ENCODE data around the gene B3GNT7.

B3GNT7 gene

DNA sequence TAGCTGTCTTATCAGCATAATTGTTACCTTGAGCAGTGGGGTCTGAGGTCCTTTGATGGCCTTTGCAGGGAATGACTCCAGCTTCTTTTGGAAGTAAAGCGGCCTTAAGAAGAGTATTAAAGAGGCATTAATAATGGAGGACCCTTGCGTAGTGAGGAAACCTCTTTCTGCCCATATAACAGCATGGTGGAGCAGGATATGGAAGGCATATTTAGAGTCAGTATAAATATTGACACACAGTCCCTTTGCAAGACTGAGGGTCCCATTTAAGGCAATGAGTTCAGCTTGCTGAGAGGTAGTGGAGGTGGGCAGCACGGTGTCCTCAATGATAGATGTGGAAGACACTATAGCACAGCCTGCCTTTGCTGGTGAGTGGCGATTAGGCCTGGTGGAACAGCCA, 36.1 kb downstream of the B3GNT7 start:
- no peak for DNase-seq

DNA sequence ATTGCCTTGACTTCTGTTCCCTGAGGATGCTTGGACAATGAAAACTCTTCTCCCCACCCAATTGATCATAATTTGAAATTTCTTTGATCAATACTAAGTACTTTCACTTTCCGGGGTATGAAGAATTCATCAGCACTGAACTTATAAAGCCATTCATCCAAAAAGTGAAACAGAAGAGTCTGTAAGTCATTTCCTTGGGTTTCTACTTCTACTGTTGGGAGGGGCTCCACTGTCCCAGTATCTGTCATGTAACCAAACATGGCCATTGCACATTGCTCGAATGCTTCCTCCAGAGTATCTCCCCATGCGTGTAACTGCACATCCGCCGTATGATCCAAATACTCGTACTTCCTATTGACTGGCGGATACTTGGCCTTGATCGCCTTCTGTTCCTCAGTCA, 38.5 kb downstream of the B3GNT7 start:
- no peak for DNase-seq

DNA sequence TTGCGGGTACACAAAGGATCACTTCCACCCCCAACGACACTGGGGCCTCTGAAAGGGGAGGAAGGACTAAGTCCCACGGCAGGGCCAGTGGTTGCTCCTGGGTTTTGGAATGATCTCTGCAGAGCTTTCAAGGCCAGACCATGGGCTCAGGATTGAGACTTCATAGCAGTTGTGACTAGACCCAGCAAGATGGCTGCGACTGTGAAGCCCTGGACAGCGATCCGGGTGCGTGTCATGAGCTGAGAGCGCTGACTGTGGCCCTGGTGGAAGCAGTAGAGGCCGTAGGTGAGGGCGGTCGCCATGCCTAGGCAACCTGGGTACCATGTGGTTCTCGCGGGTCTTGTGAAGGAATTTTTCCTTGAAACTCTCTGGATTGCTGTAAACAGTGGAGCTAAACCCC, 41.4 kb downstream of the B3GNT7 start:
- no peak for DNase-seq

DNA sequence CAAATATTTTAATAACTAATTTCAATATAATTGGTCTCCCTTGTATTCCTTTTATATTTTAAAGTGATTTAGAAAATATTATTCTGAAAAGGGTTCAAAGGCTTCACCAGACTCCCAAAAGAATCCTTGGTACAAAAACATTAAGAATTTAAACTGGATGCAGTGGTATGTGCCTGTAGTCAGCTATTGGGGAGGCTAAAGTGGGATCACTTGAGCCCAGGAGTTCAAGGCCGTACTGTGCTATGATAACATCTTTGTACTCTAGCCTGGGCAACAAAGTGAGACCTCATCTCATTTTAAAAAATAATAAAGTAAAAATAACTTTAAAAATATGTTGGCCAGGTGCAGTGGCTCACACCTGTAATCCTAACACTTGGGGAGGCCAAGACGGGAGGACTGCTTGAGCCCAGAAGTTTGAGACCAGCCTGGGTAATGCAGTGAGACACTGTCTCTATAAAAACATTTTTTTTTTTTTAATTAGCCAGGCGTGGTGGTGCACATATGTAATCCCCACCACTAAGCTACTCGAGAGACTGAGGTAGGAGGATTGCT, 54.1 kb downstream of the B3GNT7 start:
- no peak for DNase-seq

DNA sequence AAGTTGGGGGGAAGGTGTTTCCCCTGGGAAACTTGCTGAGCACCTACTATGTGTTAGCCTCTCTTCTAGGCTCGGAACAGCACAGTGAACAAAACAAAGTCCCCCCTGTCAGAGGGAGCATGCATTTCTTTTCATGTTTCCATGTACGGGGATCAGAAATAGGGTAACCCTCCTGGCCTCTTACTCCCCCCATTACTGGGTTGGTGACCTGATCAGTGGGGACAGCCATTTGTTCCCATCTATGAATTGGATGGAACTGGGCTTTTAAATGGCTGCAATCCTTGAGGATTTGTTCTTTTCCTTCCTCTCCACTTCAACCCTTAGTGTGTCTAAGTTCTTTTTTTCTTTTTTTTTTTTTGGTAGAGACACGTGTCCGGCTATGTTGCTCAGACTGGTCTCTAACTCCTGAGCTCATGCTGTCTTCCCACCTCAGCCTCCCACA, 55.1 kb downstream of the B3GNT7 start:
- DNase-seq: no peak
